CMK (cell line): ENCODE results near the gene ATP6V0A4.
"Not testable (repeated sequence)": the region's sequence is repeated elsewhere in the genome, so short reads cannot be mapped to it uniquely, and the experiment has no call there.

ENCODE experiments used
- DNase-seq: peaks from one replicate; pipeline ENCODE4 v3.0.0-alpha.2; 2010; ENCODE audit warnings: low read depth

ATP6V0A4 gene

DNA sequence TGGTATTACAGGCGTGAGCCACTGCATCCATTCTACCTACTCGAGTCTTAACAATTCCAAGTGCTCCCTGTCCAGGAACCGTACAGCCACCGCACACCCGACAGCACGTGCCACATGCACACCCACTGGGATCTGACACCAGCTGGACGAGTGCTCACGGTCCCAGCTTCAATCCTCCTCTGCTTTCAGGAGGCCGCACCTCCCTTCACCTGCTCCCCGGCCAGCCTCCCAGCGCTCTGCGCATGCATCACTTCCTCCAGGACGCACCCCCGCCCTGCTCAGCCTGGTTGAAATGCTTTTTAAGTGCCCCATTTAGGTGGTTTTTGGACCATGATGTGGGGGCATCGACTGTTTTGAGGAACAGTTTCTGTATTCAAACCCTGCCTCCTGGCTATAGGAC lies 47.5 kb downstream of the ATP6V0A4 start:
- no peak for DNase-seq

DNA sequence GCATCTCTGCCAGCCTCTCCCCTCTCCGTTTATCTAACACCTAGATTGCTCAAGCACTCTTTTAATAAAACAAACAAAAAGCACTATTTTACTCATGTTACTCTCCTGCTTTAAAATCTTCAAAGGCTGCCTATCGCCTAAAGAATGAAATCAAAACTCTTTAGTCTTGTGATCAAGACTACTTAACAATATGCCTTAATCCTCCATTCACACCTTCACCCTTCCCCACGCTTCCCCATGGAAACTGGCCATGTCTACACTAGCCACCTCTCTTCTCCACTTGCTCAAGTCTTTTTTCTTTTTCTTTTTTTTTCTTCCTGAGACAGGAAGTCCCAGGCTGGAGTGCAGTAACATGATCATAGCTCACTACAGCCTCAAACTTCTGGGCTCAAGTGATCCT lies 48.0 kb downstream of the ATP6V0A4 start:
- DNase-seq: no peak

DNA sequence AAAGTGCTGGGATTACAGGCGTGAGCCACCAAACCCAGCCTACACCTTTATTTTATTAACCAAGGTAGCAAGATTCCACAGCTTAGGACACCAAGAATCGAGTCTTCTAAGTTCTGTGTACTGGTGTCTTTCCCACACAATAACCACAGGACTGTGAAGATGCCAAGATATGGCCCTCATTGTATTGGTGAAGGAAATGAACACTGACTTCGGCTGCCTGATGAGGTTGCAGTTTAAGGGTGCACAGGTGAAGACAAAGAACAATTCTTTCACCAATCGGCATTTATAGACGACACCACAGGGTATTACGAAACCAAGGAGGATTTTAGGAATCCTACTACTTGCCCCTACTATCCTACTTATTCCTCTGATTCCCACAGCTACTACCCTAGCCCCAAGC lies 49.3 kb downstream of the ATP6V0A4 start:
- DNase-seq: no peak

DNA sequence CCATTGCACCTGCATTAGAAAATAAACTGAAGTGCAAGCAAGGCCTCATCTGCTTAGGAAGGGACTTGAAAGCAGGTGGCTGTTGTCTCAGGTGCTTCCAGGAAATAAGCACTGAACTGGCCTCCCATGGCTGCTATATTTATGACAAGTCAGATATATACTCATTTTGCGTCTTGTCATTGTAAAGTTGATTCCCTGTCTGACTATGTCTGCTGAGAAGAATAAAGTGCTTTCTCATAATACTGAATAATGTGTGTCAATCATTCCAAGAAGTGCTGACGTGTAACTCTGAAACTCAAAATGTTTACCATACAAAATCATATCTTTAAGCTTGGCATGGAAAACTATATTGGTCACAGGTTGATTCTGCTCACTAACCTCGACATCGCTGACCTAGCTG lies 51.9 kb downstream of the ATP6V0A4 start:
- no peak for DNase-seq

DNA sequence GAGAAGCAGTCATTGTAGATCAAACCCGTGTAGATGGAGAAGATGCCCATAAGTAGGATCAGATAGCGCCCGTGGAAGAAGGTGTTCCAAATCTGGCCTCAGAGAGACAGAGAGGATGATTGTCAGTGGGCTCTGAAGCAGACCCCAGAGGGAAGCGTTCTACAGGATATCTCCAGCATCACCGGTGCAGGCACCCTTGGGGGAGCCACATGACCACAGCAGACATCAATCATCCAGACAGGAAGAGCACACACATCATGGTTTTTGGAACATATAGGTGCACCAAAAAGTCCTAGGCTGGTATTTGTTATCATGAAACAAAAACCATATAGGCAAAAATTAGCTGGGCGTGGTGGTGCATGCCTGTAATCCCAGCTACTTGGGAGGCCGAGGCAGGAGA lies 52.8 kb downstream of the ATP6V0A4 start:
- DNase-seq: no peak

DNA sequence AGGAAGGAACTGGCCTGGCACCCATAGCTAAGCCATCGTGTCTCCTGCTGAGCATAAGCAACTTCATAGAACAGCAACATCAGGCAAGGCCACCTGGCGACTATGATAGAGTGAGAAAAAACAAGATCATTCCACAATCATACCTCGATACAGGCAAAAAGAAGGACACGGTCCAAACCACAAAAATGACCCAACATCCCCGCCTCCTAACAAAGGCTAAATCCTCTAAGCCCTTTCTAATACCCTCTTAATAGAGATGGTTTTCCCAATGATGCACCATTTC lies 56.6 kb downstream of the ATP6V0A4 start:
- DNase-seq: no peak

DNA sequence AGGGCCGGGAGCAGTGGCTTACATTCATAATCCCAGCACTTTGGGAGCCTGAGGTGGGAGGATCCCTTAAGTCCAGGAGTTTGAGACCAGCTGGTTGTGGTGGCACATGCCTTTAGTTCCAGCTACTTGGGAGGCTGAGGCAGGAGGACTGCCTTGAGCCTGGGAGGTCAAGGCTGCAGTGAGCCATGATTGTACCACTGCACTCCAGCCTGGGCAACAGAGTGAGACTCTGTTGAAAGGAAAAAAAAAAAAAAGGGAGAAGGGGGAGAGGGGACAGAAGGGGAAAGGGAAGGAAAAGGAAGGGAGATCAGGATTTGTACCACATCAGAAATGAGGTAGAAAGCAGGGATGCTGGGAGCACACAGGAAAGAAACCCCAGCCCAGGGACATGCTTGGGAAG lies 58.1 kb downstream of the ATP6V0A4 start:
- DNase-seq: no peak

DNA sequence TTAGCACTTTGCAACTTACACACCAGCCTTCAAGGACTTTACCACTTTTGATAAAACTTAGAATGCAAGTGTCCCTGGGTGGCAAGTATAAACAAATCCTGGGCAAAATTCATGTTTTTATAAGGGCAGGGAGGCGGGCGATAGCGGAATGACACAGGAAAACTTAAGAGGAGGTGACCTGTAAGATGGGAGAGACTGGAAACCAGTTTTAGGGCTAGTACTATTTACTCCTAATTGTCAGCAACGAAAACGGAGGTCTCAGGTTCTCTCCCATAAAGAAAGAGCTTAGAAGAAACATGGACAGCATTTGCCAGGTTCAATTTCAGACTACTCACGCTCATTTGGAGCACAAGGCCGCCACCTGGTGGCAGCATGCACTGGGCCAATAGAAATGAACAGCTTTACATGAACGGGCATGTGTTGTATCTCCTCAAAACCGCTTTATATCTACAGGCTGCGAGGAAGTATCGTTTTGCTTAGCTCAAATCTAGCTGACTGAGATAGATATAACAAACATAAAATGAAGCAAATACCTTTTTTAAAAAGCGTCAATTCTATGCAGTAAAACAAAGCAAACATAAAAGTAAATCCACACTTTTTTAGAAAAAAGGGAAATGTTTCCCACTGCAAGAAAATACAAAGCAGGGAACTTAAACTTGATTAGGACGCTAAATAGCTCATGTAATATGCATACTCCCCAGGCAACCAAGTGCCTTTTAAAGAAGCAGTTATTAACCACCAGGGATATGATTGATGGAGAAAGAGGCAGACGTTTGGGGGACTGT lies 59.3 kb downstream of the ATP6V0A4 start:
- DNase-seq: peak; percentile 62

DNA sequence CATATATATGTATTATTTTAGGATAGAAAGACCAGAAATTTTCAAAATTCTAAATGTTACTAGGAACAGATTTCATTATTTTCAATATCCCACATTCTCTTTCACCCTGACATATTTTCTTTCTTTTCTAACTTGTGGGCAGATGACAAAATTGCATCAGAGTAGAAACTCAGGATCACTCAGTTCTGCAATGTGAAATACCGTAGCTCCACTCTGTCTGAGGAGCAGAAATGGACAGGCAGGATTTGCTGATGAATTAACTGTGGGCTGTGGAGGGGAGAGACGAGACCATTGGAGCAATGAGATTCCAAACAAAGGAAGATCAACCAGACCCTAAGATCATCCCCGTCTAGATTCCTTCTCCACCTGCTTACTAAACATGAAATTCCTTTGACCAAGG lies 59.9 kb downstream of the ATP6V0A4 start:
- DNase-seq: no peak

DNA sequence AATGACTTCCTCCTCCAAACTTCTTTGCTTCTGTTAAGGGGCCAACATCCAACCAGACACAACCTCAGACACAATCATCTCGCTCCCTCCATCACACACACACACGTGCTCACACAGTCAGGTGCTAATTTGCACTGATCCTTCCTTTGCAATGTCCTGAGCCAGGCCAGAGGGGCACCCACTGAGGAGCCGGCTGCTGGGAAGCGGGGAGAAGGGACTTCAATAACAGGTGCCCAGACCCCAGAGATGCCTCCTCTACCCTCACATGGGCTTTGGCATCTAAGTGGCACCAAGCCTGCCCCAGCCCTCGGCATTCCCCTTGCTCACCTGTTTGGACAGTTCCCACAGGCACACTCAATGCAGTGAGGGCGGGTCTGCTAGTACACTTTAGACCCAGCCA lies 62.6 kb downstream of the ATP6V0A4 start:
- no peak for DNase-seq

DNA sequence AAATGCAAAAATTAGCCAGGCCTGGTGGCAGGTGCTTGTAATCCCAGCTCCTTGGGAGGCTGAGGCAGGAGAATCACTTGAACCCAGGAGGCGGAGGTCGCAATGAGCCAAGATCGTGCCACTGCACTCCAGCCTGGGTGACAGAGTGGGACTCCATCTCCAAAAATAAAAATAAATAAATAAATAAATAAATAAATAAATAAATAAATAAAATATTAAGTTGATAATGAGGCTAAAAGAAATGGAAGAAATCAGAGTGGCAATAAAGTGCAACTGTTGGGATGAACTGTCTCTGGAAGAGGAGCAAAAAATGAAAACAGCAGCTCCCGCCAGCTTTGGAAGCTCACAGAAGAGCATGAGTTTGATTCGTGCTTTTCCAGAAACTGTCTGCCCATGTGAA lies 66.3 kb downstream of the ATP6V0A4 start:
- not testable (repeated sequence) for DNase-seq

DNA sequence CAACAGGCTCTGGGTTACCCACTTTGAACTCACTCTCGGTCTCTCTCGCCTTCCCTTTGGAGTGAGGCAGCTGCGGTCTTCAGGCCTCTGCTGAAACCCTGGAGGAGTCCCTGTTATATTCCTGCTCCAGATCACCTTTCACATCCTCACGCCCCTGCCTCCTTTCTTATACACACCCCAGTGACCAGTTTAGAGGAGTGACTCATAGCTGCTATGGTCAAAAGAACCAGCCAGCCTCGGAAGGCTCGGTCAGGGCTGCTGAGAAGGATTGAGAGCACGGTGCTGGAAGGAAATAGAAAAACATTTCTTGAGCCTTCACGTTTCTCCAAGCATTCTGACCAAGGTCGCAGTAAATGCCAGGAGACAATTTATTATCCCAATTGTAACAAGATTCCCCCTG lies 68.6 kb downstream of the ATP6V0A4 start:
- no peak for DNase-seq

DNA sequence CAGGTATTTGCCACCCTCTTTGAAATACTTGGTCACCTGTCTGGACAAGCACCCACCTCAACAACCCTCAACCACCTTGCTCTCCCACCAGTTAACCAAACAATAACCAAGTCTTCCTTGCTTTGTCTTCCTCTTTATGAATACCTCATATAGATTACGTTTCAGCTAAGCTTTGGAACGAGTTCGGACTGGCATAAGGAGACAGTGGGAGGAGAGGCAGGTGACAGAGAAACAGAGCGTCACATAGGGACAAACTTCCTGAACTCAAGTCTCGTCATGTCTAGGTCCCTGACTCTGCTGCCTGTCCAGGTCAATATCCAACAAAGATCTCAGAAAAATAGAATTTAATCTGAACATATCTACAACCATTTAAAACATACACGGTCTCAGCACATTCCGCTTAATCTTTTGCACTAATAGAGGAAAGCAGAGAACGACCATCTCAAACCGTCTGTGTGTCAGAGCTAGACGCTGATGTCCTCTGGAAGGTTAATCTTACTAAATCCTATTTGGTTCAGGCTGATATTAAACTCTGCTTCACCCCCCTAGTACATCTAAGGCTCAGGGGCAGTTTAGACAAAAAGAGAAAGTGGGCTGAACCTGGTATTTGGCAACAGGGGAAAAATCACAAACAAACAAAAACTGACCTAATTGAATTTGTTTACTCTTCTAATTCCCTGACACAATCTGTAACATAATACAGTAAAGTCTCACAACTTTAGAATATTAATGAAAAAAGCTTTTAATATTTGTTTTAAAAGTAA lies 70.5 kb downstream of the ATP6V0A4 start:
- DNase-seq: no peak

DNA sequence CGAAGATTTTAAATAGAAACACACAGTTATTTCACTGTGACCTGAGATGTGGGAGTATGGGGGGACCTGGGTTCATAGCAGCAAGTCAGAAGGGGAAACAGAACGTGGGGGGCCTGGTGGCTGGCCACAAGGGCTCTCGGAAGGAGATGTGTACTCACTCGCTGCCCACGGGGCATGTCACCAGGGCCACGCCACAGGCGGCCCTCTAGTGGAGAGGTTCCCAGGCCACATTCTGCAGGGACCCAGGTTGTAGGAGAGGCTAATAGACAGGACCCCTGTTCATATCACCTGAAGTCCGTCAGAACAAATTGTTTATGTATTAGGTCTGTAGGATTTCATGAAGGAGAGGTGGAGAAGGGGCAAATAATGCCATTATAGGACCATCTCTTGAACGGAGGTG lies 71.7 kb downstream of the ATP6V0A4 start:
- no peak for DNase-seq

DNA sequence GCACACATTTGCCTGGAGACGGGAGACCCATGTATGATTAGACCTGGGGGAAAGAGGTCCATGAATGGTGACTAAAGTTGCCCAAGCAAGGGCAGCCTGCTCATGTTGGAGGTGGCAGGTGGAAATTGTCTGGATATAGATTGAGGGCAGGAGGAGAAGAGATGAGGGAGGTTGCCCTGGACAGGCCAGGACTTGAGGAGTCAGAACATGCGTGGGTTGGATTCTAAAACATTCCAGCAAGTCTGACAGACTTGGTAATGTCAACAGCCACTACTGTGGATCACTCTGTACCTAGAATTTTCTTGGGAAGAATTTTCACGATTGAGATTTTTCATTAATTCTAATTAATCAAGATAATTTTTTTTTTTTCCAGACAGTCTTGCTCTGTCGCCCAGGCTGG lies 77.7 kb downstream of the ATP6V0A4 start:
- DNase-seq: no peak

DNA sequence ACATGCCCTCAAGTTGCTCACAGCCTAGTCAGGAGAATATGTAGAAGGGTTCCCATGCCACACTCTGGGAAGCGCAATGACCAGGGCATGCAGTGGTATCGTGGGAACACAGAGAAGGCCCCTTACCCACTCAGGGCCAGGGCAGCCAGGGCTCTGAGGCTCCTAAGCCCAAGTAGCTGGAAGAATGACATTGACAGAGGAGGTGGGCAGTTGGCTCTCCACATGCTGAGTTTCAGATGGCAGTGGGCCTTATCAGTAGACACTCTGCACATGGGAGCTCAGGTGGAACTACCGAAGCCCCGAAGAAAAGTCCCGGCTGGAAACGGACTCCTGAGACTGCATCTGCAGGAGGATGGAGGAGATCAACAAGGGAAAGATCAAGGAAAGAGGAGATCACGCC lies 81.1 kb downstream of the ATP6V0A4 start:
- DNase-seq: no peak

DNA sequence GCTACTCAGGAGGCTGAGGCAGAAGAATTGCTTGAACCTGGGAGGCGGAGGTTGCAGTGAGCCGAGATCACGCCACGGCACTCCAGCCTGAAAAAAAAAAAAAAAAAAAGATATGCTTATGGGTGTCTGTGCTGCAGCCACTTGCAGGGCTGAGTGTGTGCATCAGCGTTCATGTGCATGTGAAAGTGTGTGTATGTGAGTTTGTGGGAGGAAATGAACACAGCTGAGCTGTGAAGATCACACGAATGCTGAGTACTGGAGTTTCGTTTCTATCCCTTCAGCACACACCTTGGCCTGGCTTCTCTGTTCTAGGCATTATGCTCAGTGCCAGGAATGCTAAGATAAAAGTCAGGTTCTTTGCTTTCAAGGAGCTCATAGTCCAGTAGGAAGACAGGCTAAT lies 84.8 kb downstream of the ATP6V0A4 start:
- DNase-seq: no peak

DNA sequence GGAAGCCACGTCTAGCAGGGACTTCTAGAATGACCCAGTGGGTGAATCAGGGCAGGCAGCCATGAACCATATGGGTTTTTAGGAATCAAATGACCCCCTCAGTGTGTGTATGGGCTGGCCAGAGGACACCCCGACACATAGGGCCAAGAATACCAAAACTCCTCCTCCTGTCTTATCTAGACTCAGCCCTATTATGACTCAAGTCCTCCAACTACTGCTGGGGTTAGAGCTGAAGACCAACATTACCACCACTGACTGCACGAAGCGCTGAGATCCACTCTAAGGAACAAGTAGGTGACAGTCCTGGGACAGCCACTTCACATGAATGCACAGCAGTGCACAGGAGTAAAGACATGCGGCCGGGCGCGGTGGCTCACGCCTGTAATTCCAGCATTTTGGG lies 85.3 kb downstream of the ATP6V0A4 start:
- DNase-seq: no peak

DNA sequence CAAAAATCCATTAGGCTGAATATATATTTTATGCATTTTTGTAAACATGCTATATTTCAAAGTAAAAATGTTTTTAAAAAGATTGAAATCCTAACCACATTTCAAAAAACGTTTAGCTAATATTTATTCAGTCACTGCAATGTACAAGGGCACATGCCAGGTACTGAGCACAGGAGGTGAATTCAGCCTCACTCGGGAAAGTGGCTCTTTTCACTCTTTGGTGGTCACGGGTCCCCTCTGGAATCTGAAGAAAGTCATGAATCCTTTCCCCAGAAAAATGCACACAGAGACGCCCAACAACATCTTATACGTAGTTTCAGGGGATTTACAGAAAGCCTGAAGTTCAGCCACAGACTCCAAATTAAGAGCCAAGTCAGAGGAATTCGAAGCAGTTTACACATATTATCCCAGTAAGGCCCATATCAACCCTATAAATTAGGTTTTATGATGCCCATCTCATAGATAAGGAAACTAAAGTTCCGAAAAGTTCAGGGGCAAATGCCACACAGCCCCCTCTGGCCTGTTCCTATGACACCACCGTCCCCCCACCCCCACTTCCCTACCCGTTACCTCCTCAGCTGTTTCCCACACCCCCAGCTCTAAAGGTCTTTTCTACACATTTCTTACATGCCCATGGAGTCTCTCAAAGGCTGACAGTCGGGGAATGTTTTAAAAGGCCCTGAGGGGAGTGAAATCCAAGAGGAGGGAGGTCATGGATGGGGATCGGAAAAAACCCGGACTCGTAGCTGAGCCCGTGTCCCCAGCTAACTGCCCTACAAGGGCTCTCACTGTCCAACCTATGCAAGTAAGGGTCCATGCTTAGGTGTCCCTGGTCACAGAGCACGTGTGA lies 87.2 kb downstream of the ATP6V0A4 start:
- DNase-seq: no peak

DNA sequence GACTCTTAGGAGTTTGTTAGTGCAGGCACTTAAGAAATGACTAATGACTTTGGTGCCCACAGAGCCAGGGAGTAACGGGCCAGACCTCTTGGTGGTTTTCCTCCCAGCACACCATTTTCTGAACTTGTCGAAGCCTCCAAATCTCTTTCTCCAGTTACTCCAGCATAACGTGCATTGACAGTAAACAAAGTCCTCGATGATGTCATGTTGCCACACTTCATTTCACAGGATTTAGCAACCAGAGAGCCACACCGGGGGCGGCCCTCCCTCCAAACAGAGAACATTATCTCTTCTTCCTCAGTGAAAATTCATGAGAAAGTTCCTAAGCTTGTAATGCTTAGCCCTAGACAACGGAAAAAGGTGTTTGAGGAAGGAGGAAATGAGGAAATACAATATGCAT lies 92.8 kb downstream of the ATP6V0A4 start:
- no peak for DNase-seq

DNA sequence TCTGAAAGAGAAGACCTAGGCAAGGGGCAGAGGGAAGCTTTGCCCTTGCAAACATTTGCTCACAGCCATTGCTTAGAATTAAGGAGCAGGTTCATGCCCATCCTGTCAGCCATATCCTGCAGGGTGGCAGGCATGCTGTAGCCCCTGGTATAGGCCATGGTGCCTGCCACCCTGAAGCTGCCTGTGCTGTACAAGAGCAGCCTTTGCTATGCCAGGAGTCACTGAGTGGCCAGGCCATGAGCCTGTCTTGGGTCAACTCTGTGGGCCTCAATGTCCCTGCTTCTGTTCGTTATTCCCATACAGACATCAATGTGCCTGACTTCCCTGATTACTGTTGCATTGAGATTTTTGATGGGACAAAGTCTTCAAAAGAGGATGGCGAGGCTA lies 96.5 kb downstream of the ATP6V0A4 start:
- DNase-seq: no peak

DNA sequence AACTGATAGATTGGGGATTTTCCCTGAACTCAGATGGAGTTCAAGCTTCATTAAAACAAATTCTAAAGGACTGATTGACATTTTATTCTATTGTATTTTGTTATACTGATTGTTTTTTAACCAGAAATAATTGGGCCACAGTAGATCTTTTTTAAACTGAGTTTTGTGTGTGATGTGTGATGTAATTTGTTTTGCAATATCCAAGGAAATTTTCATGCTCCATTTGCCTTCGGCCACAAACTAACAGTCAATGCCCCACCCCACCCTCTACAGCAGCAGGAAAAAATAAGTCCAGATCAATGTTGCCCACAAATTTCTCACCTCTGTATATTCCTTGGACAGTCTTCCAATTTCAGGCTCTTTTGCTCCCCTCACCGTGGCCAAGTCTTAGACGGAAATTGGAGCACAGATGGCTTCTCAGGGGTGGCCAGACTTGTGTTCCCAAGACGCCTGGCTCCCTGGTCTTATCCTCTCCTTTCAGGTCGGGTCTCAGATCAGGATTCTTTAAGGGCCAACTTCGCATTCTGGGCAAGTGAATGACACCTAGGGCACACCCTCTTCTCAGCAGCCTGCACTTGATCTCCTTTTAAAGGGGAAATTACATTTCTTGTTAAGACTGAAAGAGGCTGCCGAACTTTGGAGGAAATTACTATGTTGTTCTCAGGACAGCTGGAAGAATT lies 97.0 kb downstream of the ATP6V0A4 start, which contains the start of gene SVOPL:
SVOPL (minus strand) TSS at position 506 of the 680 bp plus-strand sequence. CDS start 22,317 bp downstream, outside the sequence.
- DNase-seq: no peak
